NCI-H69 (cell line): ENCODE results near the gene TMEM72.

Source experiments
- DNase-seq: peaks from one replicate; lab custom pipeline; 2025; lab: John Stamatoyannopoulos, UW

Gene TMEM72

DNA sequence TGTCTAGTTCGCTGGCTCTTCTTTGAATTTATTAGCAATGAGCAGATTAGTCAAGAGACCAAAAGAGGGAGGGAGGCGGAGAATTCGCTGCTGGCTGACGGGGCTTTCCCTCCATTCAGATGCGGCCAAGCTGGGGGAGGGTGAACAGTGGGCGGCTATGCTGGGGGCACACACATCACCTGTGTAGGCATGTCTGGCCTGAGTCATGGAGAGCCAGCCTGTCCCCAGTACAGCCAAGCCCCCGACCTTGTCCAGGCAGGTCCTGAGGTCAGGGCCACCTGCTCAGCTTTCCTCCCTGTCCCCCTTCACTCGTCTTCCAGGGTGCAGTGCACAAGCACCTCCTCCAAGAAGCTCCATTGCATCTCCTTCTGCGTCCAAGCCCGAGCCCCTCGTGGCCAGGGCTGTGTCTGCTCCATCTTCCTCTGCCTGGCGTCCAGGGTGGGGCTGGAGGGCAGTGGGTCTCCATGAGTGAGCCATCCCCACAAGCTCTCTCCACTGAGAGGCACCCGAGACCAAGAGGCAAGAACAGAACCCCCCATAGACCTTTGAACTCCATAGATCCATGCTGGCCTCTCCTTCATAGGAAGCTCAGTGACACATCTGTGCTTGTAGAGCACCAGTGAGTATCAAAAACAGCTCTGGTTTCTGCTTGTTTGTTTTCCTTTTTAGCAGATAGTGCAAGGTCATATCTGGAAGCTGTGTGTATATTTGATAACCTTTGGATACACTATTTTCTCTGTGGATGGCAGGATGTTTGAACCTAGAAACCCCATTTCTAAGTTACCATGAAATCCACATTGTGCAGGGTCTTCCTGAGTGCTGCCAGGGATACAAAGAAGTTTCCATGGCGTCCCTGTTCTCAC is 69.4 kb downstream of the TMEM72 start:
- DNase-seq, result no peak

GRCh38 chr10:44981172-44982113 is 70.3 kb downstream of the TMEM72 start:
- DNase-seq, result no peak

GRCh38 chr10:44982114-44982460 is 71.0 kb downstream of the TMEM72 start:
- DNase-seq, result no peak

GRCh38 chr10:44982496-44982895 is 71.4 kb downstream of the TMEM72 start:
- no peak for DNase-seq

DNA sequence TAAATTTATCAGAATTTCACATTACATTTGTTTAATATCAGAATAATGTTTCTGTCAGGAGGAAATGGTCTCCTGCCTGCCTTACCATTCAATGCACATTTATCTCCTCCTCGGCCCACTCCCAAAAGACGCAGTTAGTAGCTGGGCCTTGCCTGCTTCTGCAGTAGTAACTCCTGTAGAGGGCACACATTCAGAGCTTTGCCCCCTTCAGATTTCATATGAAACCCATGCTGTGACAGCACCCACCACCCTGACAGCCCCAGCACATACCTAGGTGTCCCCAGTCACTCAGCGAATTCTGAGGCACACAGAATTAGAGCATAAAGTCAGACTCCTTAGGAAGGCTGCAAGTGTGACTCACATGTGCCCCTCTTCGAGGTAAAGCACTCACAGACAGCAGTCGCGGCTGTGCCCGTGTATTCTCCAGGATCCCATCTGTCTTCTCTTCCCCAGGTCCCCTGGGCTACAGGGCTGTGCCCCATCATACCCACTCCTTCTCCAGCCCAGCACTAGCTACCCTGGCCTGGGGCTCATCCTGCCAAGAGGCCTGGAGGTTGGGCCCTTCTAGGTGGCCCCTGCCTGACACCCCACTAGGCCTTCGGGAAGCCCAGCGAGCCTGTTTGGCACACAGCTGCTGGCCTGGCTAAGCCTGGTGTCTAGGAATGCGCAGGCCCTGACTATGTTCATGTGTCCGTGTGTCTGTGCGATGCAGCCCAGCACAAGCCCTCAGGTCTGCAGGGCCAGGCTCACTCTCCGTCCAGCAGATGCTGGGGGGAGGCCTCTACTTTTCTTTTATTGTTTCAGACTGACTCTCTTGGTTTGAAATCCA is 72.1 kb downstream of the TMEM72 start:
- no peak for DNase-seq

DNA sequence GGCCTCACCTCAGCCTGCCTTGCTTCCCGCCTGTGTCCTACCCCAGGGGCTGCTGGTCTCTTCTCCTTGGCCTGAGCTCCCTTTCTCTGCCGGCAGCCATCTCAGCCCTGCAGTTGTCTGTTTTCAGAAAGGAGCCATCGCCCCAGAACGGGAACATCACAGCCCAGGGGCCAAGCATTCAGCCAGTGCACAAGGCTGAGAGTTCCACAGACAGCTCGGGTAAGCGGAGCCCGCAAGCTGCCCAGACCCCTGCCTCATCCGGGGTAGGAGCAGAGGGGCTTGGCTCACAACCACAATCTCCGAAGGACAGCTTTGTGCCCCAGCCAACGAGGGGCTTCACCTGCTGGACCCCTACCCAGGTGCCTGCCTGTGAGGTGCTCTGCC is 72.8 kb downstream of the TMEM72 start:
- no peak for DNase-seq

DNA sequence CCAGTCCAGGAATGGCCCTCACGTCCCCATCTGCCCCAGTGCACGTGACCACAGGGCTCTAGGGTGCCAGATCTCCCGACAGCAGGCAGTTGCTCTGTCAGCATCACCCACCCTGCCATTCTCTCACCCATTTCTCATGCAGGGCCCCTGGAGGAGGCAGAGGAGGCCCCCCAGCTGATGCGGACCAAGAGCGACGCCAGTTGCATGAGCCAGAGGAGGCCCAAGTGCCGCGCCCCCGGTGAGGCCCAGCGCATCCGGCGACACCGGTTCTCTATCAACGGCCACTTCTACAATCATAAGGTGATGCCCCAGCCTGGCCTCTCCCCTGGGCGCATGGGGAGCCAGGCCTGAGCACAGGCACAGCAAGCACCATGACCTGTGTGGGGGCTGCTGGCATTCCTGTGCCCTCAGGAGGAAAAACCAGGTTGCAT is 73.5 kb downstream of the TMEM72 start:
- DNase-seq, result no peak

DNA sequence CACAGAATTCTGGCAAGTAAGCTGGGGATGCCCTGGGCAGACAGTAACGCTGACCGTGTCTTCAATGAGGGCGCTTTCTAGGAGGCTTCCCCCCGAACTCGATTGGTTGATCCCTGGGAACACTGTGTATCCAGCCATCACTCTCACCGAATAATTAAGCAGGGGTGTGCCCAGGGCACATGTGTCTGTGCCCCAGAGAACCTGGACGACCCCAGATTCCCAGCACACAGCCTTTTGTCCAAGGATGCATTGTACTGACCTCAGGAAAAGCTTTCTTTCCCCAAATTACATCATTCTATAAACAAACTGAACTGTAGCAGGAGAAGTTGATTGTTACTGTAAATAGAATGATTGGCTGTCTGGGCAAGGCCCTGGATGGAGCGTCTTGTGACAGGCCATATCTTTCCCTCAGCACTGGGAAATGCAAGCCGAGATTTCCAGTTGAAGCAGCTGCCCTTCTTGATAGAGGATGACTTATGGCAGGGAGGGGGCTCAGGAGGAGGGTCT is 74.1 kb downstream of the TMEM72 start:
- DNase-seq, result no peak

DNA sequence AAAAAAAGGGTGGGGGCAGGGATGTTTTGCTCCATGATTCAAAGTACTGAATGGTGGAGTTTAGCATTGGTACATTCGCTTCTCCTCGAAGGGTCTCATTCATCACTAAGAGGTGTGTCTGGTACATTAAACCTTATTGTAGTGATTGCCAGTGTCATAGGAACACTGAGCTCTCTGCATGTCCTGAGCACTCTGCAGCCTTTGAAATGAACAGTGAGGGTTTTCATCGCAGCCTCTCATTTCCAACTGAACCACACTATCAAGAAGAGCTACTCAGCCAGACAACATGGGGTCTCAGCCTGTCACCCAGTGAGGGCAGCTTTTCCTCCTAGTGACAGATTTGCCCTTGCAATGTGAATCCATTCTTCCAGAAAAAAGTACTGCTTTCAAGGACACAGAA is 75.0 kb downstream of the TMEM72 start:
- no peak for DNase-seq
